Measurements from ENCODE around the gene KANSL1.

Gene KANSL1

DNA sequence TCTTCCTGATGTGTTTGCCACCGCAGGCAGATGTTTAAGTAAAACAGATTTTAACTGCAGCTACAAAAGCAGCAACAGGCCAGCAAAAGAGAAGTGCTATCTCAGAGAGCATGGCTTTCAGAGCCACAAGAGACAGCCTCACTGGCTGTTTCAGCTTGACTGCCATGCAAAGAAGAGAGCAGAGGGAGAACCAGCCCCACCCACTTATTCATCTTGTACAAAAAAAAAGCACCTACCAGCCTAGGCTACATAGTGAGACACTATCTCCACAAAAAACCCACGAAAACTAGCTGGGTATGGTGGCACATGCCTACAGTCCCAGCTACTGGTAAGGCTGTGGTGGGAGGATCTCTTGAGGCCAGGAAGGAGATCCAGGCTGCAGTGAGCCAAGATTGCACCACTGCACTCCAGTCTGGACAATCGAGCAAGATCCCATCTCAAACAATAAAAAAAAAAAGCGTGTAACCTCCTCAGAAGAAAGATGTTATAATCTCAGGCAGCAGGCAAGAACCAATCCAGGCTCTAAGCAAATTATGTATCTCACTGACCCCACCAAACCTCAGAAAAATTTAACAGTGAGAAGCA, 164.2 kb downstream of the KANSL1 start:
- no peaks in the 10 kb centered on the region for H3K9me2 ChIP-seq (replicated peaks; ENCODE audit: insufficient read depth, low read length)

GRCh38 chr17:46028374-46028773, 164.9 kb downstream of the KANSL1 start:
- no peak overlapping the region for H3K4me2 ChIP-seq (ENCODE audit: low read depth, low read length)
- no peaks in the 10 kb centered on the region for H3K9me2 ChIP-seq (replicated peaks; ENCODE audit: insufficient read depth, low read length)
- no peaks in the 10 kb centered on the region for H3K79me2 ChIP-seq (ENCODE audit: low read length)
- DNase-seq, result no peak
- H3K9ac ChIP-seq (ENCODE audit: low read length), result no peak overlapping the region
- no peak overlapping the region for H3K4me3 ChIP-seq (ENCODE audit: low read length)
- no peaks in the 10 kb centered on the region for H3K4me1 ChIP-seq (ENCODE audit: low read length)
- H3K27ac ChIP-seq (ENCODE audit: low read length), result no peak overlapping the region
- H4K20me1 ChIP-seq (ENCODE audit: insufficient read depth, low read length), result no peaks in the 10 kb centered on the region
- TF ChIP-seq, protein P1, sequence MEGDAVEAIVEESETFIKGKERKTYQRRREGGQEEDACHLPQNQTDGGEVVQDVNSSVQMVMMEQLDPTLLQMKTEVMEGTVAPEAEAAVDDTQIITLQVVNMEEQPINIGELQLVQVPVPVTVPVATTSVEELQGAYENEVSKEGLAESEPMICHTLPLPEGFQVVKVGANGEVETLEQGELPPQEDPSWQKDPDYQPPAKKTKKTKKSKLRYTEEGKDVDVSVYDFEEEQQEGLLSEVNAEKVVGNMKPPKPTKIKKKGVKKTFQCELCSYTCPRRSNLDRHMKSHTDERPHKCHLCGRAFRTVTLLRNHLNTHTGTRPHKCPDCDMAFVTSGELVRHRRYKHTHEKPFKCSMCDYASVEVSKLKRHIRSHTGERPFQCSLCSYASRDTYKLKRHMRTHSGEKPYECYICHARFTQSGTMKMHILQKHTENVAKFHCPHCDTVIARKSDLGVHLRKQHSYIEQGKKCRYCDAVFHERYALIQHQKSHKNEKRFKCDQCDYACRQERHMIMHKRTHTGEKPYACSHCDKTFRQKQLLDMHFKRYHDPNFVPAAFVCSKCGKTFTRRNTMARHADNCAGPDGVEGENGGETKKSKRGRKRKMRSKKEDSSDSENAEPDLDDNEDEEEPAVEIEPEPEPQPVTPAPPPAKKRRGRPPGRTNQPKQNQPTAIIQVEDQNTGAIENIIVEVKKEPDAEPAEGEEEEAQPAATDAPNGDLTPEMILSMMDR (IDR thresholded peaks at IDR 0.05; ENCODE audit: low read length), result no peak
- TF ChIP-seq EZH2phosphoT487 (IDR thresholded peaks at IDR 0.05; ENCODE audit: low read length), result no peak
- no peaks in the 10 kb centered on the region for H3K27me3 ChIP-seq (replicated peaks; ENCODE audit: insufficient read depth, low read length)
- H3F3A ChIP-seq (ENCODE audit: insufficient read depth, low read length), result no peaks in the 10 kb centered on the region
- no peaks in the 10 kb centered on the region for H3K9me3 ChIP-seq (replicated peaks; ENCODE audit: insufficient read depth, low read length)
- H3K36me3 ChIP-seq (replicated peaks; ENCODE audit: insufficient read depth, low read length), result 0 out of 2 replicates have a peak, but pooled peaks cover under 1% of the 10 kb centered on the region
- H2AFZ ChIP-seq (ENCODE audit: low read length), result no peak overlapping the region

More for the DNA sequence above, 164.2 kb downstream of the KANSL1 start:
- Histone ChIP-seq H3K27ac (ENCODE audit: low read length) (no peak overlapping the region), H3K36me3 (replicated peaks; ENCODE audit: insufficient read depth, low read length) (0 out of 2 replicates have a peak, but pooled peaks cover 8% of the 10 kb centered on the region), H3F3A (ENCODE audit: insufficient read depth, low read length) (no peaks in the 10 kb centered on the region), H3K27me3 (replicated peaks; ENCODE audit: insufficient read depth, low read length) (no peaks in the 10 kb centered on the region), H3K9ac (ENCODE audit: low read length) (no peak overlapping the region), H3K9me3 (replicated peaks; ENCODE audit: insufficient read depth, low read length) (no peaks in the 10 kb centered on the region), H2AFZ (ENCODE audit: low read length) (no peak overlapping the region), H3K4me2 (ENCODE audit: low read depth, low read length) (no peak overlapping the region), H3K79me2 (ENCODE audit: low read length) (no peaks in the 10 kb centered on the region), H4K20me1 (ENCODE audit: insufficient read depth, low read length) (no peaks in the 10 kb centered on the region), H3K4me1 (ENCODE audit: low read length) (no peaks in the 10 kb centered on the region), H3K4me3 (ENCODE audit: low read length) (no peak overlapping the region)
- DNase-seq, result no peak
- no peak for TF ChIP-seq EZH2 (optimal IDR thresholded peaks at IDR 0.05; ENCODE audit: low read depth, low read length)
- TF ChIP-seq, protein P1 (IDR thresholded peaks at IDR 0.05; ENCODE audit: low read length), result no peak
- no peak for TF ChIP-seq EZH2phosphoT487 (IDR thresholded peaks at IDR 0.05; ENCODE audit: low read length)

- H2AFZ ChIP-seq (ENCODE audit: low read length), result no peak overlapping the region
- no peaks in the 10 kb centered on the region for H3K36me3 ChIP-seq (replicated peaks; ENCODE audit: insufficient read depth, low read length)
- H3K9me3 ChIP-seq (replicated peaks; ENCODE audit: insufficient read depth, low read length), result no peaks in the 10 kb centered on the region
- no peaks in the 10 kb centered on the region for H3K9me2 ChIP-seq (replicated peaks; ENCODE audit: insufficient read depth, low read length)
- H3K9ac ChIP-seq (ENCODE audit: low read length), result no peak overlapping the region
- H3F3A ChIP-seq (ENCODE audit: insufficient read depth, low read length), result no peaks in the 10 kb centered on the region
- no peaks in the 10 kb centered on the region for H4K20me1 ChIP-seq (ENCODE audit: insufficient read depth, low read length)
- DNase-seq, result no peak
- TF ChIP-seq, protein P1 (IDR thresholded peaks at IDR 0.05; ENCODE audit: low read length), result no peak
- TF ChIP-seq EZH2phosphoT487 (IDR thresholded peaks at IDR 0.05; ENCODE audit: low read length), result no peak
- TF ChIP-seq EZH2 (optimal IDR thresholded peaks at IDR 0.05; ENCODE audit: low read depth, low read length), result no peak
- H3K79me2 ChIP-seq (ENCODE audit: low read length), result no peaks in the 10 kb centered on the region
- H3K4me1 ChIP-seq (ENCODE audit: low read length), result no peaks in the 10 kb centered on the region
- H3K27ac ChIP-seq (ENCODE audit: low read length), result no peak overlapping the region
- H3K27me3 ChIP-seq (replicated peaks; ENCODE audit: insufficient read depth, low read length), result no peaks in the 10 kb centered on the region
- no peak overlapping the region for H3K4me2 ChIP-seq (ENCODE audit: low read depth, low read length)
- H3K4me3 ChIP-seq (ENCODE audit: low read length), result no peak overlapping the region
Measured at GRCh38 chr17:46027976-46028325, 165.3 kb downstream of the KANSL1 start.
